GM12878 (cell line): Measurements from ENCODE around the gene SMC1B. TPM values are rescaled to one million over a fixed set of nuclear protein-coding genes. Genes with fewer than 3 reads are reported as not detected.

ENCODE experiments used
- ATAC-seq: fragments of 200-7000 bp; cut with Tn5 transposase; 3 replicates; pipeline ENCODE4 v1.9.1; 2020; ENCODE audit warnings: mild to moderate bottlenecking, moderate library complexity
- BruUV-seq: library from RNA; stranded (reverse); fragments of 400-500 nt; replicated peaks from 2 replicates; lab custom pipeline; 2021; lab: Mats Ljungman, UMichigan
- CTCF ChIA-PET: fragments of 300-600 bp; sonication (Branson Sonifier 250); formaldehyde crosslinking; extraction: SDS; loops from one replicate; lab custom pipeline; 2021; ENCODE audit warnings: inconsistent platforms; lab: Yijun Ruan, JAX
- POLR2A ChIA-PET: fragments of 350-600 bp; formaldehyde crosslinking; extraction: SDS; loops from one replicate; lab custom pipeline; 2021; ENCODE audit warnings: inconsistent platforms; lab: Charles Lee
- RAD21 ChIA-PET: fragments of 300-600 bp; sonication (Branson Sonifier 250); formaldehyde crosslinking; loops from one replicate; lab custom pipeline; 2023; ENCODE audit warnings: antibody characterized with exemption; ENCODE audit not compliant: unreplicated experiment; lab: Charles Lee
- SMC1A ChIA-PET: fragments of 300-600 bp; sonication (Branson Sonifier 250); formaldehyde crosslinking; loops from one replicate; lab custom pipeline; 2023; ENCODE audit not compliant: unreplicated experiment, uncharacterized antibody; lab: Charles Lee
- DNase-seq: peaks from one replicate; pipeline ENCODE4 v3.0.0-alpha.2; 2011; ENCODE audit warnings: low read depth, low spot score
- FAIRE-seq: peaks from 3 replicates; lab custom pipeline; 2011; peaks lifted over from hg19 to GRCh38; lab: Jason Lieb, UNC
- H2AFZ ChIP-seq: 2 replicates; pipeline ENCODE4 v1.6.0; 2011; ENCODE audit warnings: low read depth, low read length, control low read depth; ENCODE audit not compliant: control insufficient read depth
- H3K27ac ChIP-seq: 2 replicates; pipeline ENCODE4 v1.5.1; 2011; ENCODE audit warnings: control low read depth; ENCODE audit not compliant: control insufficient read depth, insufficient read depth
- H3K27me3 ChIP-seq, 2 experiments: replicated peaks in 1 of 2; 2 replicates each; pipeline versions ENCODE4 v1.6.0 to v1.6.1; 2011; ENCODE audit warnings: low read length in 1 of 2; ENCODE audit not compliant: control insufficient read depth in 2 of 2, insufficient read depth in 2 of 2
- H3K36me3 ChIP-seq, 2 experiments: 2 replicates each; pipeline ENCODE4 v1.5.1; 2011; ENCODE audit warnings: low read length in 1 of 2; ENCODE audit not compliant: control insufficient read depth in 2 of 2, insufficient read depth in 2 of 2
- H3K4me1 ChIP-seq: 2 replicates; pipeline ENCODE4 v1.6.1; 2011; ENCODE audit warnings: mild to moderate bottlenecking, low read length, moderate library complexity, mixed read lengths; ENCODE audit not compliant: control insufficient read depth, insufficient read depth
- H3K4me2 ChIP-seq: 2 replicates; pipeline ENCODE4 v1.6.0; 2011; ENCODE audit warnings: control low read depth; ENCODE audit not compliant: control insufficient read depth, insufficient read depth
- H3K4me3 ChIP-seq: fragments of 200-600 bp; sonication (generic); 2 replicates; pipeline ENCODE4 v1.5.1; 2016
- H3K79me2 ChIP-seq: 2 replicates; pipeline ENCODE4 v1.6.0; 2011; ENCODE audit warnings: low read length; ENCODE audit not compliant: control insufficient read depth, insufficient read depth
- H3K9ac ChIP-seq: 2 replicates; pipeline ENCODE4 v1.8.0; 2011; ENCODE audit warnings: low read length, control low read depth, mixed read lengths; ENCODE audit not compliant: control insufficient read depth, insufficient read depth
- H3K9me3 ChIP-seq: replicated peaks from 3 replicates; pipeline ENCODE4 v1.5.1; 2011; ENCODE audit warnings: mild to moderate bottlenecking, low read length; ENCODE audit not compliant: control insufficient read depth, insufficient read depth
- H4K20me1 ChIP-seq: 2 replicates; pipeline ENCODE4 v1.6.0; 2011; ENCODE audit not compliant: control insufficient read depth, insufficient read depth
- CBX5 ChIP-seq: sonication (generic); IDR thresholded peaks from 2 replicates; pipeline ENCODE4 v1.6.1; 2016; ENCODE audit warnings: low read depth, moderate library complexity, mild to moderate bottlenecking, inconsistent platforms
- E2F4 ChIP-seq: IDR thresholded peaks from 2 replicates; pipeline ENCODE4 v1.6.1; 2012; ENCODE audit warnings: low read depth, low read length, improper control_type of control experiment
- MLLT1 ChIP-seq: fragments of 450-650 bp; IDR thresholded peaks from 2 replicates; pipeline ENCODE4 v1.6.1; 2016; ENCODE audit warnings: mild to moderate bottlenecking
- MTA3 ChIP-seq: IDR thresholded peaks from 2 replicates; pipeline ENCODE4 v1.6.1; 2012; ENCODE audit warnings: low read length, inconsistent platforms, borderline replicate concordance
- POLR2AphosphoS2 ChIP-seq: IDR thresholded peaks from 2 replicates; pipeline ENCODE4 v1.6.1; 2011; ENCODE audit warnings: low read depth, mild to moderate bottlenecking, low read length, improper control_type of control experiment, moderate library complexity
- TARDBP ChIP-seq: IDR thresholded peaks from 2 replicates; pipeline ENCODE4 v1.6.1; 2016; ENCODE audit warnings: borderline replicate concordance
- TBL1XR1 ChIP-seq: IDR thresholded peaks from 2 replicates; pipeline ENCODE4 v1.6.1; 2012; ENCODE audit warnings: low read depth, low read length, improper control_type of control experiment
- USF1 ChIP-seq: IDR thresholded peaks from 2 replicates; pipeline ENCODE4 v1.6.1; 2011; ENCODE audit warnings: borderline replicate concordance, low read depth, mild to moderate bottlenecking, moderate library complexity, mixed read lengths, low read length; ENCODE audit not compliant: insufficient read depth; ENCODE audit errors: extremely low read length
- ZBTB4 ChIP-seq: fragments of 450-650 bp; formaldehyde crosslinking; IDR thresholded peaks from 2 replicates; pipeline ENCODE4 v1.4.0; 2022; ENCODE audit warnings: mild to moderate bottlenecking, moderate library complexity
- ZNF274 ChIP-seq: IDR thresholded peaks from one replicate; pipeline ENCODE4 v1.8.0; 2011; ENCODE audit not compliant: insufficient read length, insufficient read depth
- ZNF622 ChIP-seq: fragments of 450-650 bp; IDR thresholded peaks from 2 replicates; pipeline ENCODE4 v1.6.1; 2017; ENCODE audit warnings: mild to moderate bottlenecking, inconsistent platforms
- WGBS: methylation state at CpG from one replicate; pipeline ENCODE4 v1.1.6; 2016; ENCODE audit warnings: low lambda C conversion rate; ENCODE audit not compliant: insufficient replicate concordance, insufficient coverage; ENCODE audit errors: missing lambda C conversion rate; 5-methylcytosine and 5-hydroxymethylcytosine counted together
- in situ Hi-C: fragments of 300-500 bp; cut with MboI; formaldehyde crosslinking; loops from 9 replicates; pipeline ENCODE4 v1.14.3; 2018; ENCODE audit warnings: mixed read lengths
- intact Hi-C: fragments of 100-400 bp; cut with micrococcal nuclease; formaldehyde crosslinking; loops from one replicate; pipeline ENCODE4 v1.14.2; 2022; ENCODE audit not compliant: unreplicated experiment
- polyA plus RNA-seq, 11 experiments: library from polyadenylated mRNA; depleted of rRNA in 4 of 11; unstranded in 6 of 11; stranded (reverse) in 5 of 11; fragments of >200 nt; fragmentation: Nextera tagmentation in 4 of 11; fragmentation: Illumina TruSeq in 1 of 11; extraction: Ambion mirVana in 4 of 11; extraction: Trizol in 1 of 11; gene quantifications; 1 replicate in 1 of 11; 2 replicates in 10 of 11; pipeline versions ENCODE4 v1.2.1 to v1.2.3, GENCODE V29; 2011 to 2016; ENCODE audit warnings: inconsistent platforms in 2 of 11, missing spikeins in 2 of 11, low read depth in 1 of 11
- total RNA-seq, 4 experiments: library from RNA; depleted of rRNA in 3 of 4; stranded (reverse); fragments of >200 nt in 3 of 4; fragmentation: Illumina TruSeq in 1 of 4; extraction: Trizol in 1 of 4; gene quantifications; 2 replicates each; pipeline versions ENCODE4 v1.2.1 to v1.2.3, GENCODE V29; 2013 to 2021

Gene SMC1B
- total and polyA plus RNA-seq, 10 of the 15 experiments (the other 5 are each of a cell fraction or from before 2014, with no cell fraction given) = not detected

GRCh38 chr22:45321827-45322226 lies 91.6 kb downstream of the SMC1B start (continued):
- no peak for TF ChIP-seq E2F4

- H4K20me1 ChIP-seq = no peaks in the 10 kb centered on the region
- TF ChIP-seq TBL1XR1 (no peak), MTA3 (no peak), ZBTB4 (CRISPR knock-in tag) (no peak), ZNF274 (no peak), ZNF622 (no peak), CBX5 (no peak), MLLT1 (no peak), POLR2AphosphoS2 (no peak), TARDBP (no peak), USF1 (no peak)
- TF ChIP-seq, all 136 proteins: peak for 0
- Histone ChIP-seq H3K4me3 (no peak overlapping the region), H3K27ac (no peak overlapping the region), H3K79me2 (peaks cover 14% of the 10 kb centered on the region), H3K27me3 (no peaks in the 10 kb centered on the region), H3K4me1 (peaks cover 18% of the 10 kb centered on the region), H3K9ac (no peak overlapping the region), H2AFZ (no peak overlapping the region), H3K4me2 (no peak overlapping the region), H3K36me3 (peaks cover 7 to 16% of the 10 kb centered on the region in 2 experiments; a peak in 3 of 4 replicates), H3K9me3 (no peaks in the 10 kb centered on the region)
- CTCF ChIA-PET = no interaction called here
- SMC1A ChIA-PET = interaction anchor here (0.9 to 1.8 kb wide), 3 partner anchors 10 to 48 kb away, joined by 3 to 5 read pairs (median 4); no protein-coding TSS in a partner anchor
- in situ Hi-C loops (no loop called here), intact Hi-C loops (no loop called here)
- DNase-seq (no peak), ATAC-seq (no peak), FAIRE-seq (no peak)
- POLR2A ChIA-PET = no interaction called here
- no TSS peak for BruUV-seq
- RAD21 ChIA-PET = interaction anchor here (1.6 kb wide), 1 partner anchor 10 kb away, joined by 6 read pairs; no protein-coding TSS in a partner anchor
- WGBS = 93% methylated on average over 8 of the region's 9 CpGs
Observed at GRCh38 chr22:45320357-45320976, 92.9 kb downstream of the SMC1B start.
